CD1c-positive myeloid dendritic cell (primary cell): ENCODE measurements around the gene MACC1.
"Not testable (repeated sequence)": the region's sequence is repeated elsewhere in the genome, so short reads cannot be mapped to it uniquely, and the experiment has no call there.

Experiments used
- DNase-seq: peaks from one replicate; pipeline ENCODE4 v3.0.0-alpha.2; 2016; ENCODE audit errors: extremely low spot score

MACC1 gene

GRCh38 chr7:20207811-20208210 is 9.4 kb downstream of the MACC1 start:
- DNase-seq = not testable (repeated sequence)

- no peak for DNase-seq
Measured at GRCh38 chr7:20206104-20206896, 10.9 kb downstream of the MACC1 start.

DNA sequence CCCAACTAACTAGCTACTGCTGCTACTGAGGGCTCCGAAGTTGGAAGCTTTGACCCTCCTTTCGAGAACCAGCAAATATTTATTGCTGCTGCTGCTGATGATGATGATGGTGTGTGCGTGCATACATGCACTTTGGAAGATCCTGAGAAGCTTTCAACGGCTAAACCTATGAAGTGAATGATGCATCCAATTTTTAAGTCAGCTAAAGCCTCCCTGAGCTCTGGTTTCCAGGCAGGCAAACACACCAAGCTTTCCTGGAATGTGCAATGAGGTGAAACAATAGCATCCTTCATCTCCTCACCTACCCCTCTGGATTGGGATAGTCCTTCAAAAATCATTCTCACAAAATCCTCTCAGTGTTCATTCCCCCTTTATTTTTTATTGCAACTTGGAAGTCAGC is 13.9 kb downstream of the MACC1 start:
- no peak for DNase-seq

DNA sequence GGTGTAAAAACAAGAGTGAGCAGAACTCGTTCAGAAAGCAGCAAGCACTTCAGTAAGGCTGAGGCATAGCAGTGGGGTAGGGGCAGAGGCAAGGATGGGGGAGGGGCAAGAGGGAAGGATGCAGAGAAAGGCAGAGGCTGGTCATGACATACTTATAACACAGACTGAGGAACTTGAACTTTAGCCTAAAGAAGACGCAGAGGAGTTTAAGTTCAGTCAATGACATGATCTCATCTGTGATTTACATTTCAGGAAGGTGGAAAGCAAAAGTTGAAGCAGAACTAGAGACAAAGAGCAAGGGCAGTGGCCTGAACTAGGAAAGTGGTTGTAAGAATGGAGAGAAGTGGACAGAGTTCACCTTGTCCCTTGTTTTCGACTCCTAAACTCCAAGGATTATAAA is 15.8 kb downstream of the MACC1 start:
- DNase-seq = peak; percentile 87

- peak; percentile 66 for DNase-seq
Measured at GRCh38 chr7:20200971-20201370, 16.2 kb downstream of the MACC1 start.

- peak; percentile 92 for DNase-seq
Measured at GRCh38 chr7:20200361-20200760, 16.8 kb downstream of the MACC1 start.

- peak; percentile 95 for DNase-seq
Measured at GRCh38 chr7:20199015-20199737, 18.0 kb downstream of the MACC1 start.

DNA sequence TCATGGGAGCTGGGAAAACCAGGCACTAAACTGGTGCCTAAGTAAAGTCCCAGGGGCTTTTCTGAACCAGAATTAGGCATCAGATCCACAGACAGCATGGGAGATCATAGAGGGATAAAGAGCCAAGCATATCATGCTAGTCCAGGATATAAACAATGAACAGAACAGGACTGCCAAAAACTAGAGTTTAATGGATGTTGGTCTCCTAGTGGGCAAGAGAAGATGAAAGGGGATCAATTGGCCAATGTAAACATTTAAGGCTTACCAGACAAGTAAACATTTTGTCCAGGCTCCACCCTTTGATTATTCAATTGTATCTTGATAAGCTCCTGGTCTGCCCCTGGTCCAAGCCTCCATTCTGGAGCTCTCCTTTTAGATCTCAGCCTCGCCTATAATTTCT is 18.9 kb downstream of the MACC1 start:
- no peak for DNase-seq

DNA sequence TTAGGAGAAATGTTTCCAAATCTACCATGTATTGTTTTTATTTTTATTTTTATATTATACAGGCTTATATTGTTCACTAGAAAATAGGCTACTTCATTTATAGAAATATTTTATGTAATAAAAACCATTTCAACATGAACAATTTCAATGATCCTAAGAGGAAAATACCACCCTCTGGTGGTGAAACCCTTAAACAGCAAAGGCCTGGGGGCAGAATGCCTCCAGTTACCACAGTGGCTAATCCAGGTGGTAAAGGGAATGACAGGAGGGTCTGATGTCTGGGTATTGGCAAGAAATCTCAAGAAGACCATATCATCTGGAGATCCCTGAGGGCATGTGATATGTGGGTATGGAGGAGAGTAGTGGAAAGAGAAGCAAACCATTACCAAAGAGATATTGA is 19.3 kb downstream of the MACC1 start:
- DNase-seq = peak; percentile 35

GRCh38 chr7:20197125-20197748 is 19.9 kb downstream of the MACC1 start:
- no peak for DNase-seq

GRCh38 chr7:20194343-20194995 is 22.7 kb downstream of the MACC1 start:
- peak; percentile 75 for DNase-seq

GRCh38 chr7:20193873-20194272 is 23.3 kb downstream of the MACC1 start:
- DNase-seq = no peak

- DNase-seq = peak; percentile 83
Measured at GRCh38 chr7:20193242-20193777, 23.9 kb downstream of the MACC1 start.

DNA sequence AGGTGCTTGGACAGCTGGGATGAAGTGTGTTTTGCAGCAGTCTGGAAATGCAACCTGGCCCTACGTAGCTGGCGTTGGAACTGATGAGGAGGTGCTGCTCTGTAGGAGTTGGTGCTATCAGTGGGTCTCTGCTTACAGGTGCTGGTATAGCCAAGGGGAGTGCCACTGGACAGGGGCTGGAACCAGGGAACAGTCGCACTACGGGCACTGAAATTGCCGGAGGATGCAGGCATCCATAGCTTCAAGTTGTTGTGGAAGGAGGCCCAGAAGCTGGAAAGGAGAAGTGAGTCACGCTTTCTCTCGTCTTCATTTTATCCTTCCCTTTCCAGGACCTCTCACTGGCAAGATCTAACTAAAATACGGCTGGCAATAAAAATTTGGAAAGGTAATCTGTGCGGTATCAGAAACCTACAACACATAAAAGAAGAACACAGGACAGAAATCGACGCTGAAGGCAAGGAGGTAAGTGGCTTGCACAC is 25.8 kb downstream of the MACC1 start:
- DNase-seq = peak; percentile 50

DNA sequence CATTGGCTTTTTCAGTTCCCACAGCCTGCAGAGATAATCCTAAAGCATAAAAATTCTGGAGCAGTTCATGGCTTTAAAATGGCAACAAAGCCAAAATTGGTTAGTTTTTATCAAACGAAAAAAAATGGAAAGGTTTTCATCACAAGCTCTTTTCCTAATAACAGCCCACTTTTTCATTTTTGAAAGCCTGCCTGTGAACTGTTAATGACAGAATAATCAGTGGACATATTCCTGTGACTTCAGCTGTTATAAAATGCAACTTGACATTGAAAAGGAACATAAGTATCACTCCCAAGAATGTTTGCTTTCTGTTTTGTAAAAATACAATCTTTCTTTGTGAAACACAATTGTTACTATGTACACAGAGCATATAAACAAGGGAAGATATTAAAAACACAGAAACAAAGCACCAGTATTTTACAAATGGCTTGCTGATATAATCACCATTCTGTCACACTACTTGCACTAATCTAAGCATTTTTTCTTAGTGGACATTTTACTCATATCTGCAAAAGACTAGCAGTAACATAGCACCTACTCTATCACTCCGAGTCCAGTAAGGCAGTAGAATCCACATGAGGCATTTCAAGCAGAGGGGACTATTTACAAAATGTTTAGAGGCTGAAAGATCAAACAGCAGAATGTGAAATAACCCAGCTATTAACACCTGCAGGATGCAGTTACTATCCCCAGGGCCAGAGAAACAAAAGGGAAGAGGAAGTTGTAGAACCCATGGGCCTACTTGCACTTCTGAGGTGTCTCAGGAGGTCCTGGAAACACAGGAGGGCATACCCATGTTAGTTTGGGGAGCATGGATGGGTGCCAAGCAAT is 26.4 kb downstream of the MACC1 start:
- no peak for DNase-seq

- DNase-seq = no peak
Measured at GRCh38 chr7:20189852-20190251, 27.3 kb downstream of the MACC1 start.

DNA sequence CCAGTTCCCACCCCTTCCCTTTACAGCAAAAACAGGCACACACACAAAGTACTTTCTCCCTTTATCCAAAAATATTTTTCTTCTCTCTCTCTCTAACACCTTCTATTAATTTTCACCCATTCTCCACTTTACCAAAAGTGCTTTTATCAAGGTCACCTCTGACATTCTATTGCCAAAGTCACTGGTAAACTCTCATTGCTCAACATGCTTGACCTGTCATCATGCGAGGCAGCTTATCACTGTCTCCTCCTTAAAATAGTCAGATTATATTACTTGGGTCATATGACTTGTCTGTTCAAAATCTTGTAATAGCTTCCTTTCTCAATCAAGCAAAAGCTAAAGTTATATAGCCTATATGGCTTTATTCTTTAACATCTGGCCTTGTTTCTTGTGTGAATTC is 28.6 kb downstream of the MACC1 start:
- DNase-seq = peak; percentile 21

- peak; percentile 57 for DNase-seq
Measured at GRCh38 chr7:20187850-20188249, 29.3 kb downstream of the MACC1 start.

DNA sequence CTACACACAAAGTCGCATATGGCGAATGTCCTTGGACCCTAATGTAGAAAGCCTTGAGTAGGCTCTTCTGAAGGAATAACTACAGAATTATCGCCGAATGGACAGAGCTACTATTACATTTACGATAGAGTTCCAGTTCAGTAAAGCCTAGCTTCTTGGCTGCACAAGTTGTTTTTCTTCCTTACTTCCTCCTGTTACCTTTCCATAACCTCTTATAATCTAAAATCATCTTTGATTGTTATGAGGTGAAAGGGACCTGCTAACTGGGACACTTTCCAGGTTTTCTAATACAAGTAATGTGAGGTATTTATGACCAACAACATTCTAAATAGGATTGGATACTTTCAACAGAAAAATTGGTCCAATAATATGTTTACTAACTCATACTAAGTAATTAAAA is 31.2 kb downstream of the MACC1 start:
- no peak for DNase-seq

- DNase-seq = no peak
Measured at GRCh38 chr7:20183086-20183485, 34.1 kb downstream of the MACC1 start.
